IPS-15b (cell line): ENCODE measurements around the gene SRSF2.

Experiments
- H3K27me3 ChIP-seq: one replicate; pipeline ENCODE4 v1.6.1; 2013; ENCODE audit warnings: low read length; ENCODE audit not compliant: control insufficient read depth, insufficient read depth
- H3K36me3 ChIP-seq: one replicate; pipeline ENCODE4 v1.6.1; 2013; ENCODE audit warnings: low read length; ENCODE audit not compliant: control insufficient read depth, insufficient read depth
- H3K4me1 ChIP-seq: one replicate; pipeline ENCODE4 v1.6.1; 2013; ENCODE audit warnings: mild to moderate bottlenecking, low read length; ENCODE audit not compliant: control insufficient read depth, insufficient read depth
- H3K4me3 ChIP-seq: one replicate; pipeline ENCODE4 v1.5.1; 2013; ENCODE audit warnings: low read depth, low read length
- H3K9ac ChIP-seq: one replicate; pipeline ENCODE4 v1.6.1; 2013; ENCODE audit warnings: low read depth, mild to moderate bottlenecking, low read length
- H3K9me3 ChIP-seq: one replicate; pipeline ENCODE4 v1.6.1; 2013; ENCODE audit warnings: mild to moderate bottlenecking, low read length; ENCODE audit not compliant: control insufficient read depth, insufficient read depth

SRSF2 gene

GRCh38 chr17:76689859-76690258 lies 47.3 kb downstream of the SRSF2 start:
- Histone ChIP-seq H3K9me3 (no peaks in the 10 kb centered on the region), H3K27me3 (no peaks in the 10 kb centered on the region), H3K4me1 (no peaks in the 10 kb centered on the region), H3K4me3 (no peak overlapping the region), H3K9ac (no peak overlapping the region), H3K36me3 (no peaks in the 10 kb centered on the region)

GRCh38 chr17:76688165-76688622 lies 48.9 kb downstream of the SRSF2 start:
- H3K36me3 ChIP-seq: no peaks in the 10 kb centered on the region
- no peaks in the 10 kb centered on the region for H3K4me1 ChIP-seq
- H3K9me3 ChIP-seq: no peaks in the 10 kb centered on the region
- H3K9ac ChIP-seq: no peak overlapping the region
- H3K27me3 ChIP-seq: no peaks in the 10 kb centered on the region
- no peak overlapping the region for H3K4me3 ChIP-seq

- Histone ChIP-seq H3K9me3 (no peaks in the 10 kb centered on the region), H3K9ac (no peak overlapping the region), H3K36me3 (no peaks in the 10 kb centered on the region)
Observed at GRCh38 chr17:76687298-76688164, 49.6 kb downstream of the SRSF2 start.

GRCh38 chr17:76686538-76687297 lies 50.4 kb downstream of the SRSF2 start:
- H3K9ac ChIP-seq: no peak overlapping the region

More at GRCh38 chr17:76687298-76688164, 49.6 kb downstream of the SRSF2 start:
- Histone ChIP-seq H3K27me3 (no peaks in the 10 kb centered on the region), H3K4me3 (no peak overlapping the region), H3K4me1 (no peaks in the 10 kb centered on the region)

GRCh38 chr17:76685846-76686245 lies 51.3 kb downstream of the SRSF2 start:
- Histone ChIP-seq H3K36me3 (no peaks in the 10 kb centered on the region), H3K9ac (no peak overlapping the region), H3K4me1 (no peaks in the 10 kb centered on the region), H3K27me3 (no peaks in the 10 kb centered on the region), H3K4me3 (no peak overlapping the region), H3K9me3 (no peaks in the 10 kb centered on the region)

More at GRCh38 chr17:76686538-76687297, 50.4 kb downstream of the SRSF2 start:
- H3K9me3 ChIP-seq: no peaks in the 10 kb centered on the region
- H3K36me3 ChIP-seq: no peaks in the 10 kb centered on the region
- no peaks in the 10 kb centered on the region for H3K4me1 ChIP-seq
- H3K27me3 ChIP-seq: no peaks in the 10 kb centered on the region
- H3K4me3 ChIP-seq: no peak overlapping the region

GRCh38 chr17:76685366-76685765 lies 51.8 kb downstream of the SRSF2 start:
- Histone ChIP-seq H3K9me3 (no peaks in the 10 kb centered on the region), H3K27me3 (no peaks in the 10 kb centered on the region), H3K9ac (no peak overlapping the region), H3K4me1 (no peaks in the 10 kb centered on the region), H3K36me3 (no peaks in the 10 kb centered on the region), H3K4me3 (no peak overlapping the region)

GRCh38 chr17:76684756-76685155 lies 52.4 kb downstream of the SRSF2 start:
- Histone ChIP-seq H3K9ac (no peak overlapping the region), H3K4me3 (no peak overlapping the region), H3K27me3 (no peaks in the 10 kb centered on the region), H3K36me3 (no peaks in the 10 kb centered on the region), H3K9me3 (no peaks in the 10 kb centered on the region), H3K4me1 (no peaks in the 10 kb centered on the region)
